ENCODE measurements around the gene RHBDD3. TPM values are rescaled to one million over a fixed set of nuclear protein-coding genes. Genes with fewer than 3 reads are reported as not detected.

RHBDD3 gene
- total RNA-seq, 4 donors from 2014 or later = 10.1 to 22.7 (median 17.2) TPM

DNA sequence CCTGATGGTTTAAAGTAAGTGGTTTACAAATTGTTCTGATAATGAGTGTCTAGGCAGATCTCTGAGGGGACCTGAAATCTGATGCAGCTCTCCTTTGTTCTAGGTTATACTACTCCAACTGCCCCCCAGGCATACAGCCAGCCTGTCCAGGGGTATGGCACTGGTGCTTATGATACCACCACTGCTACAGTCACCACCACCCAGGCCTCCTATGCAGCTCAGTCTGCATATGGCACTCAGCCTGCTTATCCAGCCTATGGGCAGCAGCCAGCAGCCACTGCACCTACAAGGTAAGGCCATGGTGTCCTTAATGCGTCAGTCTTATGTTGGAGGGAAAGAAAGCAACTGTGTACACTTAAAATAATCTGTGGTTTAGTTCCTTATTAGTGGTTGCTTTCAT is 10.1 kb upstream of the RHBDD3 start:
- WGBS = 75% methylated on average over 1 of the region's 1 CpG
- Histone ChIP-seq H3K4me1 (peaks cover 31% of the 10 kb centered on the region), H3K36me3 (peaks cover 92% of the 10 kb centered on the region), H3K4me3 (no peak overlapping the region), H3K27ac (no peak overlapping the region), H3K9me3 (no peaks in the 10 kb centered on the region), H3K27me3 (no peaks in the 10 kb centered on the region)
- no peak for DNase-seq (ENCODE audit: low spot score in 2 of 2)
- TF ChIP-seq, protein P1, sequence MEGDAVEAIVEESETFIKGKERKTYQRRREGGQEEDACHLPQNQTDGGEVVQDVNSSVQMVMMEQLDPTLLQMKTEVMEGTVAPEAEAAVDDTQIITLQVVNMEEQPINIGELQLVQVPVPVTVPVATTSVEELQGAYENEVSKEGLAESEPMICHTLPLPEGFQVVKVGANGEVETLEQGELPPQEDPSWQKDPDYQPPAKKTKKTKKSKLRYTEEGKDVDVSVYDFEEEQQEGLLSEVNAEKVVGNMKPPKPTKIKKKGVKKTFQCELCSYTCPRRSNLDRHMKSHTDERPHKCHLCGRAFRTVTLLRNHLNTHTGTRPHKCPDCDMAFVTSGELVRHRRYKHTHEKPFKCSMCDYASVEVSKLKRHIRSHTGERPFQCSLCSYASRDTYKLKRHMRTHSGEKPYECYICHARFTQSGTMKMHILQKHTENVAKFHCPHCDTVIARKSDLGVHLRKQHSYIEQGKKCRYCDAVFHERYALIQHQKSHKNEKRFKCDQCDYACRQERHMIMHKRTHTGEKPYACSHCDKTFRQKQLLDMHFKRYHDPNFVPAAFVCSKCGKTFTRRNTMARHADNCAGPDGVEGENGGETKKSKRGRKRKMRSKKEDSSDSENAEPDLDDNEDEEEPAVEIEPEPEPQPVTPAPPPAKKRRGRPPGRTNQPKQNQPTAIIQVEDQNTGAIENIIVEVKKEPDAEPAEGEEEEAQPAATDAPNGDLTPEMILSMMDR (IDR thresholded peaks at IDR 0.05) = no peak
- TF ChIP-seq POLR2AphosphoS5 (IDR thresholded peaks at IDR 0.05) (no peak), EP300 (IDR thresholded peaks at IDR 0.05) (no peak), POLR2A (IDR thresholded peaks at IDR 0.05) (no peak)

DNA sequence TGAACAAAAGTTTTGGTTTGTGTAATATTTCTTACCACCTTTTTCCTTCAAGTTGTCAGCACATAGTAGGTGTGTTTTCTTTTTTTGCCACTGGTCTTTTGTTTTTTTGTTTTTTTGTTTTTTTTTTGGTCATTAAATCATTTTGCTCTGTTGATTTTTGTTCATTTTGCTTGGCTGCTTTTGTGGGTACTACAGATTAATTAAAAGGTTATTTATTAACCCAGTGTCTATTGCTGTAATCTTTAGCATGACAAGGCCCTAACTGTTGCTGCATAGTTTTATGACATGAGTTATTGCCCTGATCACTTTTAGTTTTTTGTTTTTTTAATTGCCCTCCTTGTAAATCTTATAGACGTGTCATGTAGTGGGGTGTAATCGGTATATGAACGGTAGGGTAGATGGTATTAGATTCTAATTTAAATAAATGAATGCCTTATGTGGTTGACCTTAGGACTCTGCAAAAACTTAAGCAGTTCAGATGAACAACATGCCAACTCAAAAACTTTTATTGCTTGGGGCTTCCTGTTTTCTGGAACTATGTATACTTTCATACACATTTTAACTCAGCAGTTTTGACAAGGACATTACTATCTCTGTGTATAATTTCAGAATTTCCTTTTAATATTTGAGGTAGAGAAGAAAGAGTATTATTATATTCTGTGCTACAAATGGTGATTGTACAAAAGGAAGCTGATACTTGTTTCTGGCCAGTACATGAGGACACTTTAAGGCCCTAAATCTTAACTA is 8.2 kb upstream of the RHBDD3 start:
- no peak for DNase-seq (ENCODE audit: low spot score in 2 of 2)
- Histone ChIP-seq H3K4me3 (no peak overlapping the region), H3K27ac (no peak overlapping the region), H3K27me3 (no peaks in the 10 kb centered on the region), H3K4me1 (peaks cover 50% of the 10 kb centered on the region), H3K9me3 (no peaks in the 10 kb centered on the region), H3K36me3 (peaks cover 81% of the 10 kb centered on the region)
- 55% methylated on average over 3 of the region's 3 CpGs for WGBS
- TF ChIP-seq POLR2AphosphoS5 (IDR thresholded peaks at IDR 0.05) (no peak), EP300 (IDR thresholded peaks at IDR 0.05) (no peak), POLR2A (IDR thresholded peaks at IDR 0.05) (no peak)
- TF ChIP-seq, protein P1 (IDR thresholded peaks at IDR 0.05) = no peak

GRCh38 chr22:29275167-29275566 is 7.4 kb upstream of the RHBDD3 start:
- no peak for DNase-seq (ENCODE audit: low spot score in 2 of 2)
- no peaks in the 10 kb centered on the region for H3K27me3 ChIP-seq
- H3K9me3 ChIP-seq = no peaks in the 10 kb centered on the region
- H3K4me3 ChIP-seq = no peak overlapping the region
- WGBS = 59% methylated on average over 3 of the region's 3 CpGs
- H3K27ac ChIP-seq = no peak overlapping the region
- H3K36me3 ChIP-seq = peaks cover 76% of the 10 kb centered on the region
- TF ChIP-seq, protein P1 (IDR thresholded peaks at IDR 0.05) = no peak
- TF ChIP-seq POLR2A (IDR thresholded peaks at IDR 0.05) (no peak), POLR2AphosphoS5 (IDR thresholded peaks at IDR 0.05) (no peak), EP300 (IDR thresholded peaks at IDR 0.05) (no peak)
- peaks cover 58% of the 10 kb centered on the region for H3K4me1 ChIP-seq

GRCh38 chr22:29272624-29273023 is 4.8 kb upstream of the RHBDD3 start:
- Histone ChIP-seq H3K36me3 (peaks cover 51% of the 10 kb centered on the region), H3K9me3 (no peaks in the 10 kb centered on the region), H3K27me3 (no peaks in the 10 kb centered on the region), H3K4me3 (no peak overlapping the region), H3K4me1 (peaks cover 68% of the 10 kb centered on the region), H3K27ac (no peak overlapping the region)
- TF ChIP-seq POLR2A (IDR thresholded peaks at IDR 0.05) (no peak), EP300 (IDR thresholded peaks at IDR 0.05) (no peak)
- TF ChIP-seq, protein P1 (IDR thresholded peaks at IDR 0.05) = no peak
- DNase-seq (ENCODE audit: low spot score in 2 of 2) = no peak
- WGBS = 62% methylated on average over 2 of the region's 2 CpGs

- no peak overlapping the region for H3K27ac ChIP-seq
Measured at GRCh38 chr22:29270475-29271271, 2.9 kb upstream of the RHBDD3 start.

More at GRCh38 chr22:29270475-29271271, 2.9 kb upstream of the RHBDD3 start:
- WGBS = 19% methylated on average over 9 of the region's 9 CpGs
- Histone ChIP-seq H3K4me1 (peaks cover 71% of the 10 kb centered on the region), H3K4me3 (peak overlapping the region; percentile 80), H3K9me3 (no peaks in the 10 kb centered on the region), H3K36me3 (peaks cover 34% of the 10 kb centered on the region), H3K27me3 (no peaks in the 10 kb centered on the region)
- DNase-seq (ENCODE audit: low spot score in 2 of 2) = no peak
- TF ChIP-seq POLR2A (IDR thresholded peaks at IDR 0.05) (no peak), EP300 (IDR thresholded peaks at IDR 0.05) (no peak), POLR2AphosphoS5 (IDR thresholded peaks at IDR 0.05) (no peak)
- TF ChIP-seq, protein P1 (IDR thresholded peaks at IDR 0.05) = no peak
